HEK293 (cell line): ENCODE measurements around the gene SLC15A4.
"Not testable (repeated sequence)": the region's sequence is repeated elsewhere in the genome, so short reads cannot be mapped to it uniquely, and the experiment has no call there.

Experiments used
- CTCF ChIA-PET: fragments of 350-600 bp; formaldehyde crosslinking; extraction: SDS; loops from one replicate; lab custom pipeline; 2021; ENCODE audit warnings: antibody characterized with exemption; lab: Yijun Ruan, JAX
- POLR2A ChIA-PET: fragments of 300-600 bp; formaldehyde crosslinking; extraction: SDS; loops from one replicate; lab custom pipeline; 2020; ENCODE audit warnings: antibody characterized with exemption, inconsistent platforms; lab: Yijun Ruan, JAX
- H3K27ac ChIP-seq: fragments of 200-500 bp; sonication (Bioruptor generic); 2 replicates; pipeline ENCODE4 v1.5.1; 2014; ENCODE audit warnings: low read depth, low read length, control low read depth, inconsistent platforms; ENCODE audit errors: extremely low read depth
- H3K36me3 ChIP-seq, 2 experiments: fragments of 200-500 bp in 1 of 2; sonication (Bioruptor generic) in 1 of 2; 1 replicate in 1 of 2; 2 replicates in 1 of 2; pipeline ENCODE4 v1.5.1; 2014 to 2017; ENCODE audit warnings: inconsistent platforms in 2 of 2, low read length in 2 of 2; ENCODE audit not compliant: control insufficient read depth in 2 of 2, insufficient read depth in 1 of 2
- H3K4me1 ChIP-seq: fragments of 200-500 bp; sonication (Bioruptor generic); 2 replicates; pipeline ENCODE4 v1.5.1; 2014; ENCODE audit warnings: mild to moderate bottlenecking, low read length, inconsistent platforms; ENCODE audit not compliant: control insufficient read depth, insufficient read depth
- H3K4me3 ChIP-seq: 2 replicates; pipeline ENCODE4 v1.5.1; 2011; ENCODE audit warnings: low read depth, mild to moderate bottlenecking, control low read depth, low read length, moderate library complexity
- H3K9me3 ChIP-seq: fragments of 200-500 bp; sonication (Bioruptor generic); 2 replicates; pipeline ENCODE4 v1.5.1; 2014; ENCODE audit warnings: low read depth, low read length, inconsistent platforms; ENCODE audit not compliant: control insufficient read depth, insufficient read depth
- HOXA7 ChIP-seq: sonication (generic); formaldehyde crosslinking; IDR thresholded peaks from 2 replicates; pipeline ENCODE4 v1.8.1; 2022; ENCODE audit warnings: missing genetic modification reagents, borderline replicate concordance
- KLF7 ChIP-seq: fragments of 450-650 bp; formaldehyde crosslinking; IDR thresholded peaks from 2 replicates; pipeline ENCODE4 v1.5.1; 2016; ENCODE audit warnings: missing biosample characterization, missing genetic modification characterization, borderline replicate concordance
- ZBTB21 ChIP-seq: fragments of 450-650 bp; formaldehyde crosslinking; IDR thresholded peaks from 2 replicates; pipeline ENCODE4 v1.5.1; 2017; ENCODE audit warnings: missing biosample characterization, missing genetic modification characterization
- ZNF202 ChIP-seq: fragments of 450-650 bp; formaldehyde crosslinking; IDR thresholded peaks from 2 replicates; pipeline ENCODE4 v1.5.1; 2016; ENCODE audit warnings: missing biosample characterization, missing genetic modification characterization, borderline replicate concordance
- ZNF214 ChIP-seq: fragments of 450-650 bp; formaldehyde crosslinking; IDR thresholded peaks from 2 replicates; pipeline ENCODE4 v1.5.1; 2017; ENCODE audit warnings: missing biosample characterization, mild to moderate bottlenecking, missing genetic modification characterization, borderline replicate concordance
- ZNF221 ChIP-seq: fragments of 450-650 bp; formaldehyde crosslinking; IDR thresholded peaks from 2 replicates; pipeline ENCODE4 v1.5.1; 2017; ENCODE audit warnings: missing biosample characterization, missing genetic modification characterization, borderline replicate concordance
- ZNF248 ChIP-seq: fragments of 450-650 bp; formaldehyde crosslinking; IDR thresholded peaks from 2 replicates; pipeline ENCODE4 v1.5.1; 2017; ENCODE audit warnings: missing biosample characterization, missing genetic modification characterization
- ZNF311 ChIP-seq: fragments of 450-650 bp; formaldehyde crosslinking; IDR thresholded peaks from 2 replicates; pipeline ENCODE4 v1.5.1; 2017; ENCODE audit warnings: missing biosample characterization, missing genetic modification characterization, borderline replicate concordance
- ZNF335 ChIP-seq: fragments of 450-650 bp; formaldehyde crosslinking; conservative IDR thresholded peaks from 2 replicates; pipeline ENCODE4 v1.5.1; 2016; ENCODE audit warnings: missing biosample characterization, missing genetic modification characterization
- ZNF362 ChIP-seq: fragments of 450-650 bp; formaldehyde crosslinking; IDR thresholded peaks from 2 replicates; pipeline ENCODE4 v1.5.1; 2016; ENCODE audit warnings: missing biosample characterization, missing genetic modification characterization
- ZNF366 ChIP-seq: fragments of 450-650 bp; formaldehyde crosslinking; conservative IDR thresholded peaks from 2 replicates; pipeline ENCODE4 v1.5.1; 2016; ENCODE audit warnings: missing biosample characterization, missing genetic modification characterization
- ZNF488 ChIP-seq: fragments of 450-650 bp; formaldehyde crosslinking; IDR thresholded peaks from 2 replicates; pipeline ENCODE4 v1.5.1; 2016; ENCODE audit warnings: missing biosample characterization, missing genetic modification characterization
- ZNF521 ChIP-seq: fragments of 450-650 bp; formaldehyde crosslinking; IDR thresholded peaks from 2 replicates; pipeline ENCODE4 v1.5.1; 2017; ENCODE audit warnings: missing biosample characterization, mild to moderate bottlenecking, missing genetic modification characterization
- ZNF596 ChIP-seq: fragments of 450-650 bp; IDR thresholded peaks from 2 replicates; pipeline ENCODE4 v1.5.0; 2018; ENCODE audit warnings: missing biosample characterization, mild to moderate bottlenecking, missing genetic modification characterization, moderate library complexity
- ZNF785 ChIP-seq: fragments of 450-650 bp; formaldehyde crosslinking; IDR thresholded peaks from 2 replicates; pipeline ENCODE4 v1.5.1; 2016; ENCODE audit warnings: missing biosample characterization, missing genetic modification characterization

Gene SLC15A4

GRCh38 chr12:128852026-128852698 is 28.4 kb upstream of the SLC15A4 start:
- no peaks in the 10 kb centered on the region for H3K36me3 ChIP-seq
- CTCF ChIA-PET = no interaction called here
- POLR2A ChIA-PET = no interaction called here
- no peak overlapping the region for H3K27ac ChIP-seq
- TF ChIP-seq ZNF202 (tag by site-specific recombination) (no peak), ZBTB21 (tag by site-specific recombination) (no peak), ZNF335 (no peak)
- H3K4me3 ChIP-seq = no peak overlapping the region
- no peaks in the 10 kb centered on the region for H3K9me3 ChIP-seq
- H3K4me1 ChIP-seq = no peaks in the 10 kb centered on the region

GRCh38 chr12:128851429-128851828 is 27.7 kb upstream of the SLC15A4 start:
- H3K4me1 ChIP-seq, H3K36me3 ChIP-seq, POLR2A ChIA-PET, H3K9me3 ChIP-seq, H3K27ac ChIP-seq, H3K4me3 ChIP-seq: not testable (repeated sequence)
- CTCF ChIA-PET = interaction anchor here (1.1 kb wide), 1 partner anchor 11 kb away, joined by 3 read pairs; no protein-coding TSS in a partner anchor

GRCh38 chr12:128850400-128850799 is 26.6 kb upstream of the SLC15A4 start:
- no peaks in the 10 kb centered on the region for H3K9me3 ChIP-seq
- TF ChIP-seq ZNF521 (tag by site-specific recombination) = no peak
- no peak for TF ChIP-seq ZNF214
- TF ChIP-seq ZNF366 (tag by site-specific recombination) = no peak
- TF ChIP-seq ZNF248 = no peak
- TF ChIP-seq ZNF785 (tag by site-specific recombination) = no peak
- no peak for TF ChIP-seq ZNF311 (tag by site-specific recombination)
- TF ChIP-seq KLF7 = no peak
- TF ChIP-seq HOXA7 (CRISPR knock-in tag) = no peak
- TF ChIP-seq ZNF362 (tag by site-specific recombination) = no peak
- TF ChIP-seq ZNF221 (tag by site-specific recombination) = no peak
- no peak for TF ChIP-seq ZNF488 (tag by site-specific recombination)
- no peak for TF ChIP-seq ZNF596 (tag by site-specific recombination)
- ChIA-PET CTCF (interaction anchor here (1.1 kb wide), 1 partner anchor 10 kb away, joined by 3 read pairs; no protein-coding TSS in a partner anchor), POLR2A (no interaction called here)
- no peak overlapping the region for H3K4me3 ChIP-seq
- no peaks in the 10 kb centered on the region for H3K4me1 ChIP-seq
- no peak overlapping the region for H3K27ac ChIP-seq
- no peaks in the 10 kb centered on the region for H3K36me3 ChIP-seq

- H3K4me3 ChIP-seq, H3K36me3 ChIP-seq, H3K9me3 ChIP-seq, POLR2A ChIA-PET, H3K4me1 ChIP-seq, CTCF ChIA-PET, H3K27ac ChIP-seq: not testable (repeated sequence)
Observed at GRCh38 chr12:128849806-128850205, 26.0 kb upstream of the SLC15A4 start.
